Trophoblast cell (in vitro differentiated cells and primary cell): ENCODE data around the gene SDK2.

Experiments used
- DNase-seq, 2 donors: peaks; one replicate each; pipeline ENCODE4 v3.0.0-alpha.2; 2016
- H2AFZ ChIP-seq: 2 replicates; pipeline ENCODE4 v1.6.1; 2013; ENCODE audit warnings: low read length, moderate library complexity, mild to moderate bottlenecking; ENCODE audit not compliant: insufficient read depth, poor library complexity
- H2AK5ac ChIP-seq: 2 replicates; pipeline ENCODE4 v1.6.1; 2013; ENCODE audit warnings: mild to moderate bottlenecking, low read length
- H2BK120ac ChIP-seq: 2 replicates; pipeline ENCODE4 v1.6.1; 2013; ENCODE audit warnings: low read length, mild to moderate bottlenecking, moderate library complexity; ENCODE audit not compliant: insufficient read depth, poor library complexity
- H2BK12ac ChIP-seq: 2 replicates; pipeline ENCODE4 v1.6.1; 2013; ENCODE audit warnings: mild to moderate bottlenecking, low read length, moderate library complexity
- H2BK5ac ChIP-seq: 2 replicates; pipeline ENCODE4 v1.6.1; 2013; ENCODE audit warnings: low read length, low read depth, moderate library complexity, mild to moderate bottlenecking; ENCODE audit not compliant: poor library complexity
- H3K14ac ChIP-seq: 2 replicates; pipeline ENCODE4 v1.6.1; 2013; ENCODE audit warnings: mild to moderate bottlenecking, low read length
- H3K18ac ChIP-seq: 2 replicates; pipeline ENCODE4 v1.6.1; 2013; ENCODE audit warnings: mild to moderate bottlenecking, low read length
- H3K23ac ChIP-seq: 2 replicates; pipeline ENCODE4 v1.6.1; 2013; ENCODE audit warnings: low read length
- H3K27ac ChIP-seq: 2 replicates; pipeline ENCODE4 v1.5.1; 2013; ENCODE audit warnings: low read depth, mild to moderate bottlenecking, inconsistent platforms, low read length, moderate library complexity
- H3K27me3 ChIP-seq: 2 replicates; pipeline ENCODE4 v1.6.1; 2013; ENCODE audit warnings: inconsistent platforms, mild to moderate bottlenecking, low read length, moderate library complexity; ENCODE audit not compliant: insufficient read depth
- H3K36me3 ChIP-seq, 2 experiments: 1 replicate in 1 of 2; 2 replicates in 1 of 2; pipeline ENCODE4 v1.6.1; 2013; ENCODE audit warnings: low read length in 2 of 2, mild to moderate bottlenecking in 2 of 2, moderate library complexity in 1 of 2; ENCODE audit not compliant: insufficient read depth in 2 of 2, control insufficient read depth in 1 of 2
- H3K4ac ChIP-seq: 2 replicates; pipeline ENCODE4 v1.6.1; 2013; ENCODE audit warnings: low read depth, mild to moderate bottlenecking, low read length, moderate library complexity
- H3K4me1 ChIP-seq, 2 experiments: 1 replicate in 1 of 2; 2 replicates in 1 of 2; pipeline ENCODE4 v1.6.1; 2013; ENCODE audit warnings: low read length in 2 of 2, mild to moderate bottlenecking in 2 of 2, moderate library complexity in 1 of 2; ENCODE audit not compliant: insufficient read depth in 2 of 2, control insufficient read depth in 1 of 2
- H3K4me2 ChIP-seq: 2 replicates; pipeline ENCODE4 v1.6.1; 2013; ENCODE audit warnings: inconsistent platforms, mild to moderate bottlenecking, low read length, moderate library complexity
- H3K4me3 ChIP-seq: 2 replicates; pipeline ENCODE4 v1.5.1; 2013; ENCODE audit warnings: mild to moderate bottlenecking, low read depth, low read length, inconsistent platforms
- H3K79me1 ChIP-seq: one replicate; pipeline ENCODE4 v1.6.1; 2013; ENCODE audit warnings: low read length
- H3K79me2 ChIP-seq: 2 replicates; pipeline ENCODE4 v1.6.1; 2013; ENCODE audit warnings: low read length, mild to moderate bottlenecking; ENCODE audit not compliant: control insufficient read depth, insufficient read depth, poor library complexity
- H3K9ac ChIP-seq: 2 replicates; pipeline ENCODE4 v1.6.1; 2013; ENCODE audit warnings: mild to moderate bottlenecking, low read length
- H3K9me3 ChIP-seq: 2 replicates; pipeline ENCODE4 v1.6.1; 2013; ENCODE audit warnings: low read depth, mild to moderate bottlenecking, control low read depth, inconsistent platforms, low read length; ENCODE audit not compliant: insufficient read depth
- H4K12ac ChIP-seq: 2 replicates; pipeline ENCODE4 v1.6.1; 2013; ENCODE audit warnings: low read depth, mild to moderate bottlenecking, low read length, moderate library complexity
- H4K8ac ChIP-seq: 2 replicates; pipeline ENCODE4 v1.6.1; 2013; ENCODE audit warnings: low read depth, mild to moderate bottlenecking, low read length, moderate library complexity
- H4K91ac ChIP-seq: one replicate; pipeline ENCODE4 v1.6.1; 2013; ENCODE audit warnings: low read depth, mild to moderate bottlenecking, low read length, moderate library complexity
- WGBS: extraction: QIAGEN DNeasy Blood & Tissue Kit; methylation state at CpG from one replicate; pipeline ENCODE4 v1.1.7; 2013; ENCODE audit warnings: missing lambda C conversion rate; ENCODE audit not compliant: insufficient read length, insufficient coverage; ENCODE audit errors: extremely low coverage; 5-methylcytosine and 5-hydroxymethylcytosine counted together

Gene SDK2

DNA sequence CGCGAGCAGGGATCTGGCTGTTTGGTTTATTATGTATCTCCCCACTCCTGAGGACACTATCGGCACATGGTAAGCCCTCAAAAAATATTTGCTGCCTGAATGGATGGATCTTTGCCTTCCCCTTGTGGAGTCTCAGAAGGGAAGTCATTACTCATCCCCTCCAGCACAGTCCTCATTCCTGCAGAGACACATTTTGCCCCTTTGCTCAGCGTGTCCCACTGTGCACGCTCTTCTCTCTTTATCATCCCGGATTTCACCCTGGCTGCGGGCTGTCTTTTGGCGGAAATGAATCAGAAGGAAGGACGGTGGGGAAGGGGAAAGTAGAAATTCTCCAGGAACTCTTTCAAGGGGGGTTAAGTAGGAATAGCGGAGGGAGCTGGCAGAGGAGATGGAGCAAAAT lies 207.3 kb downstream of the SDK2 start:
- Histone ChIP-seq H4K91ac (no peak overlapping the region), H3K27ac (no peak overlapping the region), H3K18ac (no peak overlapping the region), H4K12ac (no peak overlapping the region), H3K79me1 (no peaks in the 10 kb centered on the region), H2BK5ac (no peak overlapping the region), H3K36me3 (peaks cover 0 to 2% of the 10 kb centered on the region in 2 experiments), H3K14ac (no peak overlapping the region), H2AFZ (no peak overlapping the region), H4K8ac (no peak overlapping the region), H3K9me3 (peaks cover 3% of the 10 kb centered on the region), H3K4me1 (no peaks in the 10 kb centered on the region), H3K23ac (no peak overlapping the region), H2BK12ac (no peak overlapping the region), H3K27me3 (no peaks in the 10 kb centered on the region), H3K9ac (no peak overlapping the region), H3K79me2 (no peaks in the 10 kb centered on the region), H3K4me2 (no peak overlapping the region), H3K4ac (no peak overlapping the region), H2BK120ac (no peak overlapping the region), H3K4me3 (no peak overlapping the region), H2AK5ac (no peak overlapping the region)
- whole genome bisulfite sequencing, result no CpG with 5 or more reads among the region's 10 CpGs
- no peak for DNase-seq

DNA sequence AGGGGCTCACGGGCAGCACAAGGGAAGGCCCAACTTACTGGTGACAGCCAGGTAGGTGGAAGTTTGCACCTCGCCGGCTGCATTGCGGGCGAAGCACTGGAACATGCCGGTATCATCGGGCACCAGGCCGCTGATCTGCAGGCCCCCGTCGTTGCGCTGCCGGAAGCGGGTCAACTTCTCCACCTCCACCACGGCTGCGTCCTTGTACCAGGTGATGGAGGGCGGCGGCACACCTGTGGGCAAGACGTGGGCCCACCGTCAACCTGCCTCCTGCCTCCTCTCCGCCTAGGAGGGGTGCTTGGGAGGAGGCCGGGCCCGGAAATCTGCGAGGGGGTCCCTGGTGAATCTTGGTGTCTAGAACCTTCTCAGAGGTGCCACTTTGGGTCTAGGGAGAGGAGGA lies 208.8 kb downstream of the SDK2 start:
- Histone ChIP-seq H3K79me2 (no peaks in the 10 kb centered on the region), H2AK5ac (no peak overlapping the region), H3K27me3 (no peaks in the 10 kb centered on the region), H3K23ac (no peak overlapping the region), H3K79me1 (no peaks in the 10 kb centered on the region), H3K18ac (no peak overlapping the region), H2BK120ac (no peak overlapping the region), H4K12ac (no peak overlapping the region), H3K9ac (no peak overlapping the region), H3K27ac (no peak overlapping the region), H3K4ac (no peak overlapping the region), H3K9me3 (peaks cover 3% of the 10 kb centered on the region), H4K91ac (no peak overlapping the region), H3K4me1 (no peaks in the 10 kb centered on the region), H3K14ac (no peak overlapping the region), H2AFZ (no peak overlapping the region), H4K8ac (no peak overlapping the region), H2BK5ac (no peak overlapping the region), H3K36me3 (peaks cover 0 to 3% of the 10 kb centered on the region in 2 experiments), H3K4me3 (no peak overlapping the region), H2BK12ac (no peak overlapping the region), H3K4me2 (no peak overlapping the region)
- no CpG with 5 or more reads among the region's 23 CpGs for WGBS
- no peak for DNase-seq

DNA sequence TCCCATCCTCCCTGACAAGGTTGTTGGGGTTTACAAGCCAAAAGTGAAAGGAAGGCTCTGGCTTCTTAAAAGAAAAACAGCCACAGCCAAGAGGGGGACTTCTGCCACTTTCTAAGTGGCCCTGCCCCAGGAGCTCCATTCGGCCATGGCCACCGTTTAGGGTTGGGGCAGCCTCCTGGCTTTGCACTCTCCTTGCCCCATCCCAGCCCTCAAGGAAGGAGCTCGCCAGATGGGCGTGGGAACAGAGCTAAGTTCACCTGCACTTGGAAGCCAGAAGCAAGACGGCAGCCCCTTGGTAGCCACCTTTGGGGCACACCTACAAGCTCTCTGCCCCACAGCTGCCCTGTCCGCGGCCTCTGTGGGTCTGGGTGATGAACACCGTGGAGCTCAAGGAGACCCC lies 210.1 kb downstream of the SDK2 start:
- Histone ChIP-seq H2AFZ (no peak overlapping the region), H4K8ac (no peak overlapping the region), H3K9ac (no peak overlapping the region), H3K14ac (no peak overlapping the region), H3K79me1 (no peaks in the 10 kb centered on the region), H3K4me1 (no peaks in the 10 kb centered on the region), H3K27ac (no peak overlapping the region), H4K91ac (no peak overlapping the region), H3K27me3 (no peaks in the 10 kb centered on the region), H3K9me3 (no peaks in the 10 kb centered on the region), H3K4ac (no peak overlapping the region), H2BK5ac (no peak overlapping the region), H2BK120ac (no peak overlapping the region), H3K36me3 (peaks cover 0 to 4% of the 10 kb centered on the region in 2 experiments), H3K18ac (no peak overlapping the region), H3K79me2 (no peaks in the 10 kb centered on the region), H2AK5ac (no peak overlapping the region), H3K23ac (no peak overlapping the region), H3K4me3 (no peak overlapping the region), H4K12ac (no peak overlapping the region), H2BK12ac (no peak overlapping the region), H3K4me2 (no peak overlapping the region)
- no CpG with 5 or more reads among the region's 8 CpGs for WGBS
- DNase-seq, result no peak

DNA sequence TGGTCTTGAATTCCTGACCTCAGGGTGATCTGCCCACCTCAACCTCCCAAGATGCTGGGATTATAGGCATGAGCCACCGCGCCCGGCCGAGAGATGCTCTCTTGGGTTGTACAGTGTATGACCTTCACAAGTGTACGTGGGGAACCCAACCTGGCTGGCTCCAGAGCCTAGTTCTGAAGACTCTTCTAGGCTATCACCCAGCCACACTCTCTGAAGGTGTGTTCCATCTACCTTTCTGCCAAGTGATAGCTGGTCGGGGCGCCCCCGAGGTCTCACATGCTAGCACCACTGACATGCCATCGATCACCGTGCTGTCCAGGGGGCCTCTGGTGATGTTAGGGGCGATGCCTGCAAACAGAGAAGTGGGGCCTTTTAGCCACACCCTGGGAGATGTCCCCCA lies 210.7 kb downstream of the SDK2 start:
- Histone ChIP-seq H3K18ac (no peak overlapping the region), H2BK12ac (no peak overlapping the region), H3K79me1 (no peaks in the 10 kb centered on the region), H3K27ac (no peak overlapping the region), H3K14ac (no peak overlapping the region), H3K27me3 (no peaks in the 10 kb centered on the region), H3K79me2 (no peaks in the 10 kb centered on the region), H2BK120ac (no peak overlapping the region), H3K23ac (no peak overlapping the region), H3K36me3 (peaks cover 0 to 4% of the 10 kb centered on the region in 2 experiments), H4K91ac (no peak overlapping the region), H2BK5ac (no peak overlapping the region), H3K4me3 (no peak overlapping the region), H3K4ac (no peak overlapping the region), H4K12ac (no peak overlapping the region), H3K4me2 (no peak overlapping the region), H3K4me1 (no peaks in the 10 kb centered on the region), H3K9me3 (no peaks in the 10 kb centered on the region), H2AFZ (no peak overlapping the region), H3K9ac (no peak overlapping the region), H4K8ac (no peak overlapping the region), H2AK5ac (no peak overlapping the region)
- no CpG with 5 or more reads among the region's 11 CpGs for WGBS
- no peak for DNase-seq
